H1 (cell line): Measurements from ENCODE around the gene TINAGL1. TPM values are rescaled to one million over a fixed set of nuclear protein-coding genes. Genes with fewer than 3 reads are reported as not detected.

ENCODE experiments used
- BCL11A ChIP-seq, 2 experiments: IDR thresholded peaks; one replicate each; pipeline ENCODE4 v1.6.1; 2011; ENCODE audit warnings: low read depth in 2 of 2, low read length in 2 of 2, mild to moderate bottlenecking in 2 of 2
- GABPA ChIP-seq: IDR thresholded peaks from 2 replicates; pipeline ENCODE4 v1.6.1; 2011; ENCODE audit warnings: mild to moderate bottlenecking, low read length, moderate library complexity, borderline replicate concordance; ENCODE audit not compliant: insufficient read depth
- JUND ChIP-seq: IDR thresholded peaks from 2 replicates; pipeline ENCODE4 v1.6.1; 2011; ENCODE audit warnings: mild to moderate bottlenecking, improper control_type of control experiment, low read length
- SAP30 ChIP-seq: fragments of 300-600 bp; sonication (generic); IDR thresholded peaks from 2 replicates; pipeline ENCODE4 v1.7.1; 2012; ENCODE audit warnings: low read length, moderate library complexity, mild to moderate bottlenecking, inconsistent platforms; ENCODE audit not compliant: insufficient read depth, insufficient replicate concordance
- SIN3A ChIP-seq, 2 experiments: IDR thresholded peaks in 1 of 2; conservative IDR thresholded peaks in 1 of 2; 2 replicates each; pipeline ENCODE4 v1.6.1; 2011 to 2012; ENCODE audit warnings: low read length in 2 of 2, improper control_type of control experiment in 1 of 2, low read depth in 1 of 2, mild to moderate bottlenecking in 1 of 2
- SP1 ChIP-seq: IDR thresholded peaks from 2 replicates; pipeline ENCODE4 v1.6.1; 2011; ENCODE audit warnings: low read depth, low read length
- TAF7 ChIP-seq: optimal IDR thresholded peaks from 2 replicates; pipeline ENCODE3; 2011; ENCODE audit warnings: low read depth, mild to moderate bottlenecking, inconsistent platforms, low read length, moderate library complexity, borderline replicate concordance
- polyA plus RNA-seq, 7 experiments: library from polyadenylated mRNA; depleted of rRNA in 3 of 7; stranded (reverse) in 5 of 7; unstranded in 2 of 7; fragments of >200 nt in 5 of 7; fragments of 200-250 nt in 2 of 7; gene quantifications; 1 replicate in 5 of 7; 2 replicates in 1 of 7; 4 replicates in 1 of 7; pipeline versions ENCODE4 v1.2.1 to v1.2.3, GENCODE V29; 2011 to 2013; ENCODE audit warnings: missing spikeins in 2 of 7, mixed read lengths in 2 of 7
- total RNA-seq: library from RNA; stranded (reverse); fragmentation: NEBNext Ultra II Directional; extraction: Animal tissue kit (Norgen Biotek cat#: 25700); gene quantifications from 2 replicates; pipeline ENCODE4 v1.2.1, GENCODE V29; 2021
- TF ChIP-seq, protein P1 (sequence below): IDR thresholded peaks from 2 replicates; pipeline ENCODE4 v1.6.1; 2012; ENCODE audit warnings: low read length, inconsistent platforms

The TINAGL1 gene
- total and polyA plus RNA-seq, 2 of the 8 experiments (the other 6 are each of a cell fraction or from before 2014, with no cell fraction given) = 11.2 to 21.7 TPM

DNA sequence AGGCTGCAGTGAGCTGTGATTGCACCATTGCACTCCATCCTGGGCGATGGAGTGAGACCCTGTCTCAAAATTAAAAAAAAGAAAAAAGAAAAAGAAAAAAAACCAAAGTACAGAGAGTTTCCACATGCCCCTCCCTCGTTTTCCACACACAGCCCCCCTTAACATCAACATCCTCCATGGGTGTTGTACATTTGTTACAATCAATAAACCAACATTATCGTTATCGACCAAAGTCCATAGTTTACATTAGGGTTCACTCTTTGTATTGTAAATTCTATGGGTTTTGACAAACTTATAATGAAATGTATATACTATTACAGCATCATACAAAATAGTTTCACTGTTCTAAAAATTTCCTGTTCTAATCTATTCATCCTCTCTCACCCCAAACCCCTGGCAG, 15.9 kb upstream of the TINAGL1 start (continued):
- TF ChIP-seq, protein P1, sequence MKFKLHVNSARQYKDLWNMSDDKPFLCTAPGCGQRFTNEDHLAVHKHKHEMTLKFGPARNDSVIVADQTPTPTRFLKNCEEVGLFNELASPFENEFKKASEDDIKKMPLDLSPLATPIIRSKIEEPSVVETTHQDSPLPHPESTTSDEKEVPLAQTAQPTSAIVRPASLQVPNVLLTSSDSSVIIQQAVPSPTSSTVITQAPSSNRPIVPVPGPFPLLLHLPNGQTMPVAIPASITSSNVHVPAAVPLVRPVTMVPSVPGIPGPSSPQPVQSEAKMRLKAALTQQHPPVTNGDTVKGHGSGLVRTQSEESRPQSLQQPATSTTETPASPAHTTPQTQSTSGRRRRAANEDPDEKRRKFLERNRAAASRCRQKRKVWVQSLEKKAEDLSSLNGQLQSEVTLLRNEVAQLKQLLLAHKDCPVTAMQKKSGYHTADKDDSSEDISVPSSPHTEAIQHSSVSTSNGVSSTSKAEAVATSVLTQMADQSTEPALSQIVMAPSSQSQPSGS = no peak
- TF ChIP-seq TAF7 (no peak), JUND (no peak), SAP30 (no peak), SIN3A (conservative IDR thresholded peaks at IDR 0.05 in 1 of 2, IDR thresholded peaks at IDR 0.05 in 1 of 2; ENCODE audit: low read depth in 1 of 2, low read length in 2 of 2) (no peak), GABPA (no peak), SP1 (no peak), BCL11A (IDR thresholded peaks at IDR 0.05; ENCODE audit: low read depth in 2 of 2, low read length in 2 of 2) (no peak)
